GM23248 (cell line): Measurements from ENCODE around the gene CSNK1G1.

Experiments used
- EZH2 ChIP-seq: fragments of 200-600 bp; sonication (generic); IDR thresholded peaks from 2 replicates; pipeline ENCODE4 v1.6.1; 2018; ENCODE audit warnings: antibody characterized with exemption, mild to moderate bottlenecking; ENCODE audit not compliant: insufficient read depth, poor library complexity, severe bottlenecking
- EZH2phosphoT487 ChIP-seq: fragments of 200-600 bp; sonication (generic); IDR thresholded peaks from 2 replicates; pipeline ENCODE4 v1.6.1; 2018; ENCODE audit warnings: antibody characterized with exemption, moderate library complexity, mild to moderate bottlenecking, low read depth; ENCODE audit not compliant: insufficient read depth

DNA sequence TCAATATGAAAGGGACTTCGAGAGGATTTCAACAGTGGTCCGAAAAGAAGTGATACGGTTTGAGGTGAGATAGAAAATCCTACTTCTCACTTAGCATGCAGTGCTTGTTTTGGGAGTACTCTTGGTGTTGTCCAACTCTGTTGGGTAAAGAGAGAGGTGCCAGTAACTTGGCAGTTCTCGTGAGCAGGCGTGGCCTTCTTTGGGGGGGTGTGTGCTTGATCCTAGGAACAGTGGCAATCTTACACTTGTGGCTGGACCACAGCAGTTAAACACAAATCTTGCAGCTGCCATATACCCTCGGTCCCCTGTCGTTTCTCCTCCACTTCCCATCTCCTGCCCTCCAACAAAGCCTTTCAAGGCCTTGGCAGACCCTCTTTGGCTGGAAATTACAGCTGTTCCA is 219.6 kb downstream of the CSNK1G1 start:
- TF ChIP-seq EZH2phosphoT487 (no peak), EZH2 (no peak)
